Stimulated activated CD4-positive, alpha-beta T cell treated with anti-CD3 and anti-CD28 coated beads, TNF-alpha, amount 100 ng/mL, for 24 hours (primary cell): ENCODE data around the gene MTF2.

Experiments used
- DNase-seq, 3 experiments: peaks; one replicate each; pipeline ENCODE4 v3.0.0-alpha.2; 2020; ENCODE audit warnings: low read depth in 3 of 3

The MTF2 gene

DNA sequence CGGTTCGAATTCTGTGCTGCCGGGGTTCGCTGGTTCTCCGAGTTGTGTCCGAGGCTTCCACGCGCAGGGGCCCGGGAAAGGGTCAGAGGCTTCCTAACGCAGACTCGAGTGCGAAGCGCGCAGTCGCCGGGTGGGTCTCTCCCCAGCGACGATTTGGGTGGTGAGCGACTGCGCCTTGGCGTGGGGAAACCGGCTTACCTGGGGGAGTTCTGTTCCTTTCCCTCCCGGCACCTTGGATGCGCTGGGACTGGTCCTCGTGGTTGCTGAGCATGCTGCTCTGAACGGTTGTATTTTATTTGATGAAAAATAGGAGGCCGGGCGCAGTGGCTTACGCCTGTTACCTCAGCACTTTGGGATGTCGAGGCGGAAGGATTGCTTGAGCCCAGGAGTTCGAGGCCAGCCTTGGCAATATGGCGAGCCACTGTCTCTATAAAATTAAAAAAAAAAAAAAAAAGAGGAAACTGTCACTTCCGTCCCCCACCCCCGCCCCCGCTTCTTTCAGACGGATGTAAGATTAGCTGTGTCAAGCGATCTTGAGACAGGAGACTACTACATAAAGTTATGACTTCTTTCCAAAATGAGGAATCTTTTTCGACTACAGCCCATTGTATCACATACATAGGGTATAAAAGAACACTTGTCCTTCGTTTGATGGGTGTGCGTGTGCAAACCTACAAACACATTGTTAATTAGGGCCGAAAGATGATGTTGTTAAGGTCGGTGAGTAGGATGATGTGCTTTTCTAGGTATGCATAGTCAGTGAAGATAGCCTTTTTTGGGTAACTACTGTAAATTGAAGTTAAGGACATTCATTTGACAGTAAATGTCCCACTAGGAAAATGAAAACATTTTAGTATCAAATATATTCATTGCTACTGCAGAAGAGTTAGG is 101.9 kb downstream of the MTF2 start, which contains the start of gene CCDC18:
TSS of gene CCDC18 (plus strand) at position 2 of the 891 bp plus-strand sequence. CDS start 2,638 bp downstream, outside the sequence.
- DNase-seq = peak; percentile 16 to 46 (median 19)

DNA sequence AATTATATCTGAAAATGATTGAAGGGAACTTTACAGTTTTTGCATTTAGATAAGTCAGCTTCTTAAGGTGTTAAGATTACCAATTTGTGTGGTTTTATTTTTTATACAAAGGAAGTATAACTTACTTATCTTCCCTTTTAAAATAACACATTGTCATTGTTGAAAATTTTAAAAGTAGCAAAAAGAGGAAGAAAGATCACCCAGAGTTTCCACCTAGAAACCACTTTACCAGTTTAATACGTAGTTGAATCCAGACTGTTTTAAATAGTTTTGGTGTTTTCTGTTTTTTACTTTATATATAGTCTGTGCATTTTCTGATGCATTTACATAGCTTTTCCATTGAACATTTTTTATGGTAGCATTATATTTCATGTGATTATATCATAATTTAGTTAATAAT is 107.6 kb downstream of the MTF2 start:
- DNase-seq = no peak
